Chondrocyte (in vitro differentiated cells): ENCODE measurements around the gene WDPCP. TPM values are rescaled to one million over a fixed set of nuclear protein-coding genes. Genes with fewer than 3 reads are reported as not detected.

ENCODE experiments used
- DNase-seq: peaks from one replicate; pipeline ENCODE4 v3.0.0; 2021; ENCODE audit warnings: mixed read lengths, low spot score
- H3K27ac Mint-ChIP-seq: one replicate; pipeline ENCODE4 v1.8.0; 2021; ENCODE audit warnings: mild to moderate bottlenecking, moderate library complexity, mixed read lengths; ENCODE audit not compliant: unreplicated experiment
- H3K27me3 Mint-ChIP-seq: 2 replicates; pipeline ENCODE4 v1.8.0; 2021; ENCODE audit warnings: low read depth, mixed read lengths
- H3K36me3 Mint-ChIP-seq: 2 replicates; pipeline ENCODE4 v1.8.0; 2021; ENCODE audit warnings: low read depth, mixed read lengths
- H3K4me1 Mint-ChIP-seq: 2 replicates; pipeline ENCODE4 v1.8.0; 2021; ENCODE audit warnings: low read depth, mild to moderate bottlenecking, mixed read lengths
- H3K4me3 Mint-ChIP-seq: one replicate; pipeline ENCODE4 v1.8.0; 2021; ENCODE audit warnings: mild to moderate bottlenecking, moderate library complexity, mixed read lengths; ENCODE audit not compliant: unreplicated experiment
- H3K9me3 Mint-ChIP-seq: 2 replicates; pipeline ENCODE4 v1.8.0; 2021; ENCODE audit warnings: low read depth, mixed read lengths
- total RNA-seq: library from RNA; stranded (reverse); gene quantifications from 3 replicates; pipeline ENCODE4 v1.2.1, GENCODE V29; 2021
- TF ChIP-seq, protein P1 (sequence below): fragments of 200-600 bp; sonication (generic); IDR thresholded peaks from 2 replicates; pipeline ENCODE4 v1.5.0; 2021; ENCODE audit warnings: antibody characterized with exemption, mild to moderate bottlenecking, moderate library complexity

The WDPCP gene
- total RNA-seq, 1 donor from 2014 or later, result 8.6 TPM

DNA sequence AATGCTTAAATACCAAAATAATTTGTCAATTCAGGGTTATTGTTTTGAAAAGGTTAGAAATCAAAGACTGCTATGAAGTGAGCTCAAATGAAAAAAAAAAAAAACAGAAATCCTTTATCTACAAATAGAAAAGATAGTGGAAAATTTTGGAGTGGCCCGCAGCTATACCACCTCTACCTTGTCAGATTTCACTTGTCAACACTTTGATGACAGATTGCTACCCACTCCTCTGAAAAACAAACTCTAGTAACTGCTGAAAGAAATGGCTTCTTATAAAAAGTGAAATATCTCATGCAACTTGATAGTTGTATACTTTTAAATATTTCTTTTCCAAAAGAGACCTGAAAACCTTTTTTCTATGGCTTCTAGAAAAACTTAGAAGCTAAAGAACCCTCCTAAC is 84.5 kb downstream of the WDPCP start:
- H3K4me3 Mint-ChIP-seq, result no peak overlapping the region
- no peak overlapping the region for H3K27ac Mint-ChIP-seq
- TF ChIP-seq, protein P1, sequence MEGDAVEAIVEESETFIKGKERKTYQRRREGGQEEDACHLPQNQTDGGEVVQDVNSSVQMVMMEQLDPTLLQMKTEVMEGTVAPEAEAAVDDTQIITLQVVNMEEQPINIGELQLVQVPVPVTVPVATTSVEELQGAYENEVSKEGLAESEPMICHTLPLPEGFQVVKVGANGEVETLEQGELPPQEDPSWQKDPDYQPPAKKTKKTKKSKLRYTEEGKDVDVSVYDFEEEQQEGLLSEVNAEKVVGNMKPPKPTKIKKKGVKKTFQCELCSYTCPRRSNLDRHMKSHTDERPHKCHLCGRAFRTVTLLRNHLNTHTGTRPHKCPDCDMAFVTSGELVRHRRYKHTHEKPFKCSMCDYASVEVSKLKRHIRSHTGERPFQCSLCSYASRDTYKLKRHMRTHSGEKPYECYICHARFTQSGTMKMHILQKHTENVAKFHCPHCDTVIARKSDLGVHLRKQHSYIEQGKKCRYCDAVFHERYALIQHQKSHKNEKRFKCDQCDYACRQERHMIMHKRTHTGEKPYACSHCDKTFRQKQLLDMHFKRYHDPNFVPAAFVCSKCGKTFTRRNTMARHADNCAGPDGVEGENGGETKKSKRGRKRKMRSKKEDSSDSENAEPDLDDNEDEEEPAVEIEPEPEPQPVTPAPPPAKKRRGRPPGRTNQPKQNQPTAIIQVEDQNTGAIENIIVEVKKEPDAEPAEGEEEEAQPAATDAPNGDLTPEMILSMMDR, result no peak

DNA sequence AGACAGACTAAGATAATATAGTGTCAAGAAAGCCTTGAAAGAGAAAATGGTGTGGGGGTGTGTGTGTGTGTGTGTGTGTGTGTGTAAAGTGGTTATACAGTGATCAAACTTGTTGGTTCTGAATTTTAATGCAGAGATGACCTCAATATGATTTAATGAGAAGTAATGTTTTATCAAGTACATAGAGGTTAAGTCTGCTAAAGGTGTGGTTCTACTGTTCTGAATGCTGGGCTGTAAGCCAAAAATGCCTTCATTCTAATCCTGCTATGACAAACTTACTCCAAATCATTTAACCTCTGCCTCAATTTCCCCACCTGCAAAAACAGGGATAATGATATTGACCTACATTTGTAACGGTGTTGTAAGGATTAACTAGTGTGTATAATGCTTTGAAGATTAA is 87.9 kb downstream of the WDPCP start:
- Mint-ChIP-seq H3K27ac (no peak overlapping the region), H3K9me3 (no peaks in the 10 kb centered on the region), H3K4me3 (no peak overlapping the region), H3K27me3 (no peaks in the 10 kb centered on the region), H3K4me1 (peaks cover 8% of the 10 kb centered on the region), H3K36me3 (no peaks in the 10 kb centered on the region)
- TF ChIP-seq, protein P1, result no peak
- no peak for DNase-seq

More for the DNA sequence above, 84.5 kb downstream of the WDPCP start:
- H3K9me3 Mint-ChIP-seq, result peaks cover 6% of the 10 kb centered on the region
- peaks cover 6% of the 10 kb centered on the region for H3K36me3 Mint-ChIP-seq
- no peak for DNase-seq
- no peaks in the 10 kb centered on the region for H3K27me3 Mint-ChIP-seq
- peaks cover 4% of the 10 kb centered on the region for H3K4me1 Mint-ChIP-seq

DNA sequence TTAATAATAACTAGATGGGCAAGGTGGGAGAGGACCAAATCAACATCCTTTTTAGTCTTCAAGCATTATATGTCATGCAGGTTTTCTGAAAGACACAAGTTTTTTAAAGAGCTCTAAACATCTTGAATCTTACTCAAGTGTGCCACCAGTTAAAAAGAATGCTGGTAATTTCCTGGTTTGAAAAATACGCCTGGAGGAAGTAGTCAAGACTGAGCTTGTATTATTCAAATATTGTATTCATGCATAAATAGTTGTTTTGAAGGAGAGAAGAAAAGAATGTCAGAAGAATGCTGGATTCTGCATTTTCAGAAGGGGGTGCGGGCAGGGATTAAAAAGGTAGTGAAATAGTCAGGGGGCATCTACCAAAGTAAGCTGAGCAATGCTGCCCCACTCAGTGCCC is 90.7 kb downstream of the WDPCP start:
- Mint-ChIP-seq H3K4me1 (peaks cover 4% of the 10 kb centered on the region), H3K9me3 (no peaks in the 10 kb centered on the region), H3K36me3 (no peaks in the 10 kb centered on the region), H3K4me3 (no peak overlapping the region), H3K27me3 (no peaks in the 10 kb centered on the region), H3K27ac (no peak overlapping the region)
- DNase-seq, result no peak
- TF ChIP-seq, protein P1, result no peak

GRCh38 chr2:63494968-63495367 is 93.3 kb downstream of the WDPCP start:
- no peak for DNase-seq
- no peak overlapping the region for H3K27ac Mint-ChIP-seq
- H3K9me3 Mint-ChIP-seq, result no peaks in the 10 kb centered on the region
- H3K4me1 Mint-ChIP-seq, result peaks cover 4% of the 10 kb centered on the region
- TF ChIP-seq, protein P1, result no peak
- no peak overlapping the region for H3K4me3 Mint-ChIP-seq
- H3K36me3 Mint-ChIP-seq, result peaks cover 2% of the 10 kb centered on the region
- no peaks in the 10 kb centered on the region for H3K27me3 Mint-ChIP-seq

GRCh38 chr2:63494100-63494499 is 94.2 kb downstream of the WDPCP start:
- TF ChIP-seq, protein P1, result no peak
- no peaks in the 10 kb centered on the region for H3K9me3 Mint-ChIP-seq
- H3K27ac Mint-ChIP-seq, result no peak overlapping the region
- no peak overlapping the region for H3K4me3 Mint-ChIP-seq
- no peaks in the 10 kb centered on the region for H3K27me3 Mint-ChIP-seq
- DNase-seq, result no peak
- H3K36me3 Mint-ChIP-seq, result peaks cover 2% of the 10 kb centered on the region
- H3K4me1 Mint-ChIP-seq, result peaks cover 4% of the 10 kb centered on the region
